NCI-H82 treated with DMSO at 0.1 percent for 48 hours (cell line): ENCODE measurements around the gene ECSCR.
"Not testable (repeated sequence)": the region's sequence is repeated elsewhere in the genome, so short reads cannot be mapped to it uniquely, and the experiment has no call there.

Source experiments
- DNase-seq: peaks from one replicate; lab custom pipeline; 2025; ENCODE audit not compliant: unreplicated experiment; lab: John Stamatoyannopoulos, UW

ECSCR gene

GRCh38 chr5:139414581-139415130 lies 47.9 kb downstream of the ECSCR start:
- no peak for DNase-seq

DNA sequence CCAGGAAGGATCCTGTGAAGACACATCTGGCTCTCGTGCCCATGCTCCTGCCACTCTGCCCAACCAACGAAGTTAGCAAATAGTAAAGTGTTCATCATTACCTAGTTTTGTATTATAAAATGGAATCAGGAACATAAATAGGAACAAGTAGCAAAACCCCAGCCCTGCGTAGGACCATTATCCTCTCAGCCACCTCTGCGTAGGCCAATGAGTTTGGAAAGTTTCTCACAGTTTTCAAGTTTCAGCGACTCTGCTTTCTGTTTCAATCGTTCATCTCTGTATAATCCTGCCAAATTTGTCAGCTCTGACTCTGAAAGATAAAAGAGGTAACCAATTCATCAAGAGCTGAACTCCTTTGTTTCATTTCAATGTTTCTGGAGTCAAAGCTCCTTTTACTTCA lies 48.6 kb downstream of the ECSCR start:
- no peak for DNase-seq

DNA sequence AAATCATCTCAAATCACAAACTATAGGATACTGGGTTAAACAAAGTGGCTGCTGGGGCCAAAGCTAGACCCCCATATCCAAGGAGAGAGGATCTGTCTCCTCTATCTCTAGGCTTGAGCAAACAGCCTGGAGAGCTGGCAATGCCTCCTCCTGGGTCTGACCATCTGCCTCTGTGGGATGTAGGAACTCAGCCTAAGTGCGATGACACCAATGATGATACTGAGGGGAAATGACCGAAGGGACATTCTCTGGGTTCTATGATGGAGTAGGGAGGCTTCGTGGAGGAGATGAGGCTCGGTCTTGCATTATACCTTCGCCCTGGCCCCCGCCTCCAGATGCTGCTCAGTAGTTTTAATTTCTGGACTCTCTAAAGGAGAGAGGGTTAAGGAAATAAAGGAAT lies 49.4 kb downstream of the ECSCR start:
- DNase-seq = no peak

DNA sequence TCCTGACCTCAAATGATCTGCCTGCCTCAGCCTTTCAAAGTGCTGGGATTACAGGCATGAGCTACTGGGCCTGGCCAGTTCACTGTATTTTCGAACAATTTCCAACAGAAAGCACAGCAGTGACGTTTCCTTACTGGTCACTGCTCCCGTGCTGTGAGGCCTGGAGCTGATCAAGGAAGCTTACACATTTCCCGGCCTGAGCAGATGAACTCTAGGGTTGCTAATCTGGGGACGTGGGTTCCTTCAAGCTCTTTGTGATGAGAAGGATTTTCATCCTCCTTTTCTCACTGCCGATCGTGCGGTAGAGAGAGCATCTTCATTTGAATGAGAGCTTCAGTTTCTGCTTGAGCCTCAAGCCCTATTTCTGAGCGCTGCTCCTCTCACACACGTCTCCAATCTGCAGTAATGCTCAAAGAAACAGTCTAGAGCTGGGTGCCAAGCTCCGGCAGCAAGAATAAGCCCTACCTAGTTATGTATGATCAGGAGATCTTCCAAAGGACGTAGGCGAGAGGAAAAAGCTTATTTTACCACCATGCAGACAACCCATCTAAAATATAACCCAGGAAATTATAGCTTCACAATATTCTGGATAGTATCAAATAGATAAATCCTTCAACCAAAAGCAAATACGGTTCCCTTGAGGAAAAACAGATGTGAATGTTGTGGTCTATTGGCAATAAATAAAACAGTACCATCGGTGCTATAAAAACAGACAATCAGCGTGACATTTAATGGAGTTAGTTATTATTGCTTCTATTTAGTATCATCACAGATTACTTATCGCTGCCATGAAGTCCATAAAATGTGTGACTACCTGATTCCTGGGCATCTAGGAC lies 51.3 kb downstream of the ECSCR start:
- DNase-seq = no peak

- no peak for DNase-seq
These were observed 52.2 kb downstream of the ECSCR start for GRCh38 chr5:139410121-139410992.

- DNase-seq = not testable (repeated sequence)
These were observed 53.4 kb downstream of the ECSCR start for GRCh38 chr5:139409116-139409515.

DNA sequence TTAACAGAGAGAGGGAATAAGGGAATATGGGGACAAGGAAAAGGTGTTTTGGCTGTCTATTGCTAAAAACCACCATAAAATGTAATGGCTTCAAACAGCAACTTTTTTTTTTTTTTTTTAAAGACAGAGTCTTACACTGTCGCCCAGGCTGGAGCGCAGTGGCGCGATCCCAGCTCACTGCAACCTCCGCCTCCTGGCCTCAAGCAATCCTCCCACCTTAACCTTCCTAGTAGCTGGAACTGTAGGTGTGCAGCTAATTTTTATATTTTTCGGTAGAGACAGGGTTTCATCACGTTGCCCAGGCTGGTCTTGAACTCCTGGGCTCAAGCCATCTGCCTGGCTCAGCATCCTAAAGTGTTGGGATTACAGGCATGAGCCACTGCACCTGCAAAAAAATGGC lies 54.4 kb downstream of the ECSCR start:
- no peak for DNase-seq

DNA sequence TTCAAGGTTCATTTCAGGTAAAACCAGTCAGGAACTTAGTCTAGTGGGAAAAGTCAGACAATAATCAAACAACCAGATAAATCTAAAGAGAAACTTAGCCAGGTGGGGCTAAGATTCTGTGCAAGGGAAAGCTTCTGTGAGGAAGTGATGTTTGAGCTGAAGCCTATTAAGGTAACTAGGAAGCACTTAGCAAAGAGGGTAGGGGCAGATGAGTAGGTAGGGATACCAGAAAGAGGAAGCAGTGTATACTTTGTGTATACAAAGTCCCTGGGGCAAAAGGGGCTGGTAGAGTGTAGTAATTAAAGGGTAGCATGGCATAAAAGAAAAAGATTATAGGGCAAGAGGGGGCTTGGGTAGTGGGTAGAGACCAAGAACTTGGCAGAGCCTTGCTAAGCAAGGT lies 55.0 kb downstream of the ECSCR start:
- no peak for DNase-seq

DNA sequence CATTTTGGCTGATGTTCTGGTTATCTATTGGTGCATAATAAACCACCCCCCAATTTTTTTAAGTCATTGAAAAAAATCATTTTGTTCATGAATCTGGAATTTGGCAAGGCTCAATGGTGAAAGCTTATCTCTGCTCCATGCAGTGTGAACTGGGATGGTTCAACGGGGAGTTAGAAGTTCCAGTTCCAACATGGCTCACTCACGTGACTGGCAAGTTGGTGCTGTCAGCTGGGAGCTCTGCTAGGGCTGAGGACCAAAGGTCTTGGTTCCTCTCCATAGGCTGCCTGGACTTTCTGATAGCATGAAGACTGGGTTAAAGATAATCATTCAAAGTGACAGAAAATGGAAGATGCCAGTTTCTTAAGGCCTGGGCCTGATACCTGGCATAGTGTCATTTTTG lies 55.6 kb downstream of the ECSCR start:
- DNase-seq = no peak

GRCh38 chr5:139404484-139404840 lies 58.1 kb downstream of the ECSCR start:
- no peak for DNase-seq

- DNase-seq = peak; percentile 89
These were observed 58.6 kb downstream of the ECSCR start, which contains the start of gene SPATA24 for GRCh38 chr5:139403787-139404483. Gene SPATA24 (minus strand): TSS chr5:139404089. CDS start chr5:139404060, 29 bp downstream.

DNA sequence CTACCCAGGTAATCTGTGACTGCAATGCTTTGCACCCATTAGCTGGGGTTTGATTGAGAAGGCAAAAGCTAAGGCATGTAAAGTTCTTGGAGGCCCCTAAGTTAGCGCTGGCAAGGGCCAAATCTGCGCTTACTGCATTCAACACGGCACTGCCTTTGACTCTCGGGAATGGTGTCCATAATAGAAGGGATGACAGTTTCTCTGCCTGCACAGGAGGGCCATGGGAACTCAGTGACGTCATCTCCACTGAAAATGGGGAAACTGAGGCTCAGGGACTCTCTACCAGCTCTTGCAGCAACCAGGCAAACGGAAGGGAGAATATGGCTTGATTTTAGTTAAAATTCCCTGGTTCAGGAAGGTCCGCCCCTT lies 59.1 kb downstream of the ECSCR start:
- DNase-seq = no peak

DNA sequence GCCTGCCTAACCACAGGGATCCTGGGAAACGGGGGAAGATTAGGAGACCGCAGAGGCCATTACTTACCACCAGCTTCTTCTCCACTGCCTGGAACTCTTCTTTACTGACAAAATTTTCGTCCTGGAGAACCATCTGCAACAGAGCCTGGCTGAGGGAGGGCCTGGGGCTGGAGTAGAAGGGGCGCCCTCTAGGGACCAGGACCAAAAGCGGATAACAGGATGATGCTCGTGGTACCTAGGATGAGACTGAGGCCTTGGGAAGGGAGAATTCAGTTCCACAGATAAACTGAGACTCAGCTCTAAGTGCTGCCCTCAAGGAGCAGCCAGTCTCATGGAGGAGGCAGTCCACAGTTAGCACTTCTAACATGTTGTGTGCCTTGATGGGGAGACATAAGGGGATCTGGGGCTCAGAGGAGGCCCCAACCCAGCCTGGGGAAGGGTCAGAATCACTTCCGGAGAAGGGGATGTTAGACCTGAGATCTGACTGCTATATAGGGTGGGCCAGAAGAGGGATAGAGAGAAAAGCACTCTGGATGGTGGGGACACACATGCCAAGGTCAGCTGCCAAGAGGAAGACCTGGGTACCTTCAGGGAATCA lies 59.9 kb downstream of the ECSCR start:
- DNase-seq = no peak

- no peak for DNase-seq
These were observed 61.0 kb downstream of the ECSCR start for GRCh38 chr5:139401546-139401945.

DNA sequence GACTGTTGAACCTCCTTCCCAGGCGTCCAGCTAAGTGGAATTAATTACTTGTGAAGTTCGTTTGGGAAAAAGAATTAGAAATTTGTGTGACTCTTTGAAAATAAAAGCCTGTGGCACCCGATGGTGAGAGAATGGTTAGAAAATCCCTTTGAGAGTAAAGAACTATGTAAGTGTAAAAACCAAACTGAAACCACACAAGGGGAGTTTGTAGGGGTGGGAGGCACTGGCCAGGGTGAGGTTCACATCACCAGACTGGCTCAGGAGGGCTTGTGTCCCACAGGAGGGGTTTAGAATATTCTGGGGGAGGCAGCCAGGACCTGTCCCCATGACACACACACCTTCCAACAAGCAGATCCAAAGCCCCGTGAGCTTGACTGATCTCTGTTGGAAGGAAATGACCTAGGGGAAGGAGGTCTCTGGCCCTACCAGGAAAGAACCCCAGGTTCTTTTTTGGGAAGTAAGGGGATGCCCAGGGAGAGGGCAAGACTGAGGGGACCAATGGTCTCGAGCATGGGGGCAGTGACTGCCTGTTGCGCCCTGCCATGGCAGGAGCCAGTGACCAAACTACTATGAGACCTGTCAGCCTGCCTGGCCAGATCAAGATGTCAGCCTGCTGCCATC lies 62.9 kb downstream of the ECSCR start:
- no peak for DNase-seq
